ENCODE data around the gene AKAP1. TPM values are rescaled to one million over a fixed set of nuclear protein-coding genes. Genes with fewer than 3 reads are reported as not detected.
A peak's percentile ranks its signal among the peaks of the same experiment; 100 is the strongest.

AKAP1 gene
- polyA plus RNA-seq, 3 donors, result 5.6 to 14.6 (median 6.8) TPM

DNA sequence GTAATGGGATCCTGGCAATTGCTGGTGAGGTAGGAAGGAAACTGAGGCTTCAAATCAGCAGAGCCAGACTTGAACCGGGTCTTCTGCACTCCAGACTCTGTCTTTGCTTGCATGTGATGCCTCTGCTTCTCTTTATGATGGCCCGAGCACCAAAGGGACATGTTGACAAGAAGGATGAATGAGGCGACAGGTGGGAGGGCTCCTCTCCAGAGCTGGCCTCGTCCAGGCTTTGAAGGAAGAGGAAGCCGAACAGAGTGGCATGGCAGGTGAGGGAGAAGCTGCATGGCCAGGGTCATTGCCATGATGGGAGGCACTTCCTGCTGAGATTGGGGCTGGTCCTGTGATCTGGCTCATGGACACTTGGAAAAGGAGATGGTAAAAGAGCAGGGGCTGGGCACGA lies 40.8 kb downstream of the AKAP1 start:
- no peak overlapping the region for H2AFZ ChIP-seq (ENCODE audit: insufficient read depth, low read depth, low read length, poor library complexity, severe bottlenecking)
- no peaks in the 10 kb centered on the region for H3K4me1 ChIP-seq (ENCODE audit: control insufficient read depth in 1 of 2, insufficient read depth in 2 of 2, low read length in 2 of 2)
- H3K27ac Mint-ChIP-seq, result no peak overlapping the region
- H3K27me3 ChIP-seq (ENCODE audit: control insufficient read depth in 2 of 2, insufficient read depth in 2 of 2, low read length in 2 of 2), result no peaks in the 10 kb centered on the region
- no peaks in the 10 kb centered on the region for H3K9me3 ChIP-seq (replicated peaks in 1 of 2; ENCODE audit: control insufficient read depth in 1 of 2, insufficient read depth in 1 of 2, low read length in 2 of 2)
- H3K79me2 ChIP-seq (ENCODE audit: insufficient read depth, low read length), result no peaks in the 10 kb centered on the region
- peaks cover 0 to 1% (median 0%) of the 10 kb centered on the region in 3 donors for H3K27me3 Mint-ChIP-seq (ENCODE audit: low read depth in 3 of 3)
- intact Hi-C loops (cut with micrococcal nuclease), result loop anchor here in 1 of 2 donors (5.0 kb wide), 2 partner anchors 656 to 986 kb away; no protein-coding TSS in a partner anchor
- H4K20me1 ChIP-seq (ENCODE audit: insufficient read depth, low read length), result no peaks in the 10 kb centered on the region
- TF ChIP-seq, protein P1, sequence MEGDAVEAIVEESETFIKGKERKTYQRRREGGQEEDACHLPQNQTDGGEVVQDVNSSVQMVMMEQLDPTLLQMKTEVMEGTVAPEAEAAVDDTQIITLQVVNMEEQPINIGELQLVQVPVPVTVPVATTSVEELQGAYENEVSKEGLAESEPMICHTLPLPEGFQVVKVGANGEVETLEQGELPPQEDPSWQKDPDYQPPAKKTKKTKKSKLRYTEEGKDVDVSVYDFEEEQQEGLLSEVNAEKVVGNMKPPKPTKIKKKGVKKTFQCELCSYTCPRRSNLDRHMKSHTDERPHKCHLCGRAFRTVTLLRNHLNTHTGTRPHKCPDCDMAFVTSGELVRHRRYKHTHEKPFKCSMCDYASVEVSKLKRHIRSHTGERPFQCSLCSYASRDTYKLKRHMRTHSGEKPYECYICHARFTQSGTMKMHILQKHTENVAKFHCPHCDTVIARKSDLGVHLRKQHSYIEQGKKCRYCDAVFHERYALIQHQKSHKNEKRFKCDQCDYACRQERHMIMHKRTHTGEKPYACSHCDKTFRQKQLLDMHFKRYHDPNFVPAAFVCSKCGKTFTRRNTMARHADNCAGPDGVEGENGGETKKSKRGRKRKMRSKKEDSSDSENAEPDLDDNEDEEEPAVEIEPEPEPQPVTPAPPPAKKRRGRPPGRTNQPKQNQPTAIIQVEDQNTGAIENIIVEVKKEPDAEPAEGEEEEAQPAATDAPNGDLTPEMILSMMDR (IDR thresholded peaks at IDR 0.05), result no peak
- H3K36me3 ChIP-seq (replicated peaks in 1 of 2; ENCODE audit: control insufficient read depth in 1 of 2, insufficient read depth in 2 of 2, low read length in 2 of 2), result peaks cover 15 to 29% of the 10 kb centered on the region in 2 donors
- WGBS (ENCODE audit: insufficient coverage), result 89% methylated on average over 4 of the region's 6 CpGs
- H3K4me3 ChIP-seq (replicated peaks in 1 of 3; ENCODE audit: low read depth in 2 of 3, low read length in 3 of 3), result no peak overlapping the region
- H3K27ac ChIP-seq (ENCODE audit: low read depth in 1 of 2, low read length in 2 of 2), result no peak overlapping the region
- DNase-seq, result no peak
- no peak overlapping the region for H3K4me2 ChIP-seq (replicated peaks; ENCODE audit: extremely low read depth, low read length, poor library complexity, severe bottlenecking)
- no peak overlapping the region for H3K9ac ChIP-seq (ENCODE audit: insufficient read depth, low read length, poor library complexity, severe bottlenecking)
- H3K36me3 Mint-ChIP-seq, result peaks cover 27 to 28% of the 10 kb centered on the region in 2 donors
- H3K4me1 Mint-ChIP-seq, result no peaks in the 10 kb centered on the region
- no peak overlapping the region for H3K4me3 Mint-ChIP-seq
- H3K9me3 Mint-ChIP-seq, result peaks cover 0 to 2% (median 0%) of the 10 kb centered on the region in 7 donors

DNA sequence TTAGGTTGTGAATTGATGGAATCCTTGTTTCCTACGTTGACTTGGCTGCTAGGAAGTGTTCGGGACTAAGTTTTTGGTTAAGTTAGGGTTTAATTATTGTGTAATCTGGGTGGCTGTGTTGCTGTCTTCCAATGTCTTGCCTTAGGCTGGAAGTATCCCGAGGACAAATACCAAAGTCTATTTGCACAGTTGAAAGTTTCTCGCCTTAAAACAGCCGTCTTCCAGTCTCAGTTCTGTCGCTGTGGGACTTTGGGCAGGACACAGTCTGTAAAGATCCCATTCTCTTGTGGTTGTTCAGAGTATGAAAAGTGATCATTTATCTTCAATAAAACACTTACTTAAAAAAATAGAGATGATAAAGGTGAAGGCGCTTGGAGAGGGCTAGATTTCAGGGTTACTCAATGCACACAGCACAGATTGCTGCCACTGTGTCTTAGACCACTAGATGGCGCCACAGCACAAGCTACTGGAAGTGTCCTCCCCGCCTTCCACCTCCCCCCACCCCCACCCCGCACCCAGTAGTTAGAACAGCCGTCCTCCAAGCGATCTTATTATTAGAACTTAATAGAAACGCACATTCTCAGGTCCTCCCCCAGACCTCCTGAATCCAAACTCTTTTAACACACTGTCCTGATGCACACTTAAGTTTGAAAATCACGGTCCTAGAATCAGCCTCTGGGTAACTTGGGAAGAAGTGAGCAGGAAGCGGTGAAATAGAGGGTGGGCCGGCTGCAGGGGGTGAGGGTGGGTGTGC lies 45.8 kb downstream of the AKAP1 start:
- intact Hi-C loops (cut with micrococcal nuclease), result loop anchor here (10.0 kb wide), 2 partner anchors 544 to 984 kb away; no protein-coding TSS in a partner anchor
- no peak overlapping the region for H3K4me3 ChIP-seq (replicated peaks in 1 of 3; ENCODE audit: low read depth in 2 of 3, low read length in 3 of 3)

More for the DNA sequence above, 45.8 kb downstream of the AKAP1 start:
- WGBS (ENCODE audit: insufficient coverage), result 55% methylated on average over 7 of the region's 16 CpGs
- Mint-ChIP-seq H3K9me3 (no peaks in the 10 kb centered on the region), H3K36me3 (peaks cover 2% of the 10 kb centered on the region in 2 donors), H3K27me3 (ENCODE audit: low read depth in 3 of 3) (peaks cover 3 to 11% (median 5%) of the 10 kb centered on the region in 3 donors), H3K27ac (peak overlapping the region in 1 of 7 donors; percentile 12), H3K4me3 (peak overlapping the region in 1 of 2 donors; percentile 26), H3K4me1 (peaks cover 6% of the 10 kb centered on the region)
- no peaks in the 10 kb centered on the region for H3K36me3 ChIP-seq (replicated peaks in 1 of 2; ENCODE audit: control insufficient read depth in 1 of 2, insufficient read depth in 2 of 2, low read length in 2 of 2)
- H3K4me1 ChIP-seq (ENCODE audit: control insufficient read depth in 1 of 2, insufficient read depth in 2 of 2, low read length in 2 of 2), result peaks cover 0 to 2% of the 10 kb centered on the region in 2 donors
- peak; percentile 66 to 79 (median 76) for DNase-seq
- no peak overlapping the region for H2AFZ ChIP-seq (ENCODE audit: insufficient read depth, low read depth, low read length, poor library complexity, severe bottlenecking)
- no peaks in the 10 kb centered on the region for H3K9me3 ChIP-seq (replicated peaks in 1 of 2; ENCODE audit: control insufficient read depth in 1 of 2, insufficient read depth in 1 of 2, low read length in 2 of 2)
- TF ChIP-seq, protein P1 (IDR thresholded peaks at IDR 0.05), result peak; percentile 80
- H3K79me2 ChIP-seq (ENCODE audit: insufficient read depth, low read length), result no peaks in the 10 kb centered on the region
- H3K4me2 ChIP-seq (replicated peaks; ENCODE audit: extremely low read depth, low read length, poor library complexity, severe bottlenecking), result no peak overlapping the region
- no peaks in the 10 kb centered on the region for H4K20me1 ChIP-seq (ENCODE audit: insufficient read depth, low read length)
- no peak overlapping the region for H3K27ac ChIP-seq (ENCODE audit: low read depth in 1 of 2, low read length in 2 of 2)
- no peaks in the 10 kb centered on the region for H3K27me3 ChIP-seq (ENCODE audit: control insufficient read depth in 2 of 2, insufficient read depth in 2 of 2, low read length in 2 of 2)
- no peak overlapping the region for H3K9ac ChIP-seq (ENCODE audit: insufficient read depth, low read length, poor library complexity, severe bottlenecking)
